Hepatocyte (in vitro differentiated cells): Measurements from ENCODE around the gene PTCH2. TPM values are rescaled to one million over a fixed set of nuclear protein-coding genes. Genes with fewer than 3 reads are reported as not detected.

Experiments used
- DNase-seq: peaks from one replicate; pipeline ENCODE4 v3.0.0-alpha.2; 2016; ENCODE audit warnings: low spot score
- H2AFZ ChIP-seq: fragments of 200-600 bp; sonication (generic); 2 replicates; pipeline ENCODE4 v1.6.0; 2016; ENCODE audit warnings: antibody characterized with exemption, mild to moderate bottlenecking
- H3K27ac ChIP-seq: fragments of 200-600 bp; sonication (generic); 2 replicates; pipeline ENCODE4 v1.5.1; 2016; ENCODE audit warnings: mild to moderate bottlenecking
- H3K27me3 ChIP-seq: fragments of 200-600 bp; sonication (generic); 2 replicates; pipeline ENCODE4 v1.6.1; 2016
- H3K36me3 ChIP-seq: fragments of 200-600 bp; sonication (generic); replicated peaks from 2 replicates; pipeline ENCODE4 v1.5.1; 2016; ENCODE audit warnings: low read depth; ENCODE audit not compliant: insufficient read depth
- H3K4me1 ChIP-seq: fragments of 200-600 bp; sonication (generic); 2 replicates; pipeline ENCODE4 v1.5.1; 2016; ENCODE audit warnings: mild to moderate bottlenecking, moderate library complexity; ENCODE audit not compliant: insufficient read depth
- H3K4me2 ChIP-seq: fragments of 200-600 bp; sonication (generic); 2 replicates; pipeline ENCODE4 v1.6.0; 2016
- H3K4me3 ChIP-seq: fragments of 200-600 bp; sonication (generic); 2 replicates; pipeline ENCODE4 v1.5.1; 2016; ENCODE audit warnings: mild to moderate bottlenecking
- H3K79me2 ChIP-seq: fragments of 200-600 bp; sonication (generic); 2 replicates; pipeline ENCODE4 v1.6.0; 2017; ENCODE audit warnings: mild to moderate bottlenecking
- H3K9me2 ChIP-seq: fragments of 200-600 bp; sonication (generic); replicated peaks from 2 replicates; pipeline ENCODE4 v1.6.0; 2017; ENCODE audit warnings: mild to moderate bottlenecking; ENCODE audit not compliant: insufficient read depth
- H3K9me3 ChIP-seq: fragments of 200-600 bp; sonication (generic); 2 replicates; pipeline ENCODE4 v1.5.1; 2016; ENCODE audit warnings: low read depth, mild to moderate bottlenecking
- H4K20me1 ChIP-seq: fragments of 200-600 bp; sonication (generic); 2 replicates; pipeline ENCODE4 v1.6.0; 2016; ENCODE audit warnings: mild to moderate bottlenecking; ENCODE audit not compliant: insufficient read depth, poor library complexity, severe bottlenecking
- CTCF ChIP-seq: fragments of 200-600 bp; sonication (generic); IDR thresholded peaks from 2 replicates; pipeline ENCODE4 v1.5.1; 2016; ENCODE audit warnings: antibody characterized with exemption, mild to moderate bottlenecking; ENCODE audit not compliant: poor library complexity
- EZH2 ChIP-seq: fragments of 200-600 bp; sonication (generic); IDR thresholded peaks from 2 replicates; pipeline ENCODE4 v1.6.1; 2016; ENCODE audit warnings: antibody characterized with exemption, mild to moderate bottlenecking, borderline replicate concordance
- EZH2phosphoT487 ChIP-seq: fragments of 200-600 bp; sonication (generic); IDR thresholded peaks from one replicate; pipeline ENCODE4 v1.6.1; 2018; ENCODE audit warnings: antibody characterized with exemption, mild to moderate bottlenecking, low read depth, moderate library complexity; ENCODE audit not compliant: unreplicated experiment, severe bottlenecking
- WGBS: methylation state at CpG from one replicate; pipeline ENCODE4 v1.1.6; 2016; ENCODE audit warnings: low lambda C conversion rate; ENCODE audit errors: missing lambda C conversion rate; 5-methylcytosine and 5-hydroxymethylcytosine counted together
- polyA plus RNA-seq: library from polyadenylated mRNA; unstranded; fragments of >200 nt; fragmentation: Nextera tagmentation; extraction: Ambion mirVana; gene quantifications from 2 replicates; pipeline ENCODE4 v1.2.1, GENCODE V29; 2016
- total RNA-seq: library from RNA; depleted of rRNA; stranded (reverse); fragments of >200 nt; gene quantifications from 2 replicates; pipeline ENCODE4 v1.2.3, GENCODE V29; 2014

Gene PTCH2
- total and polyA plus RNA-seq, 2 experiments from 2014 or later: 0.43 to 1.3 TPM

GRCh38 chr1:44853201-44853600, 10.1 kb upstream of the PTCH2 start:
- Histone ChIP-seq H3K27ac (no peak overlapping the region), H2AFZ (no peak overlapping the region), H4K20me1 (no peaks in the 10 kb centered on the region), H3K4me2 (no peak overlapping the region), H3K79me2 (no peaks in the 10 kb centered on the region), H3K9me2 (no peaks in the 10 kb centered on the region), H3K4me1 (peaks cover 3% of the 10 kb centered on the region), H3K27me3 (no peaks in the 10 kb centered on the region), H3K36me3 (no peaks in the 10 kb centered on the region), H3K9me3 (no peaks in the 10 kb centered on the region), H3K4me3 (no peak overlapping the region)
- no peak for DNase-seq
- no peak for TF ChIP-seq EZH2
- TF ChIP-seq CTCF: no peak
- TF ChIP-seq EZH2phosphoT487: no peak
- over 99% methylated on average over 6 of the region's 6 CpGs for WGBS

- Histone ChIP-seq H3K36me3 (no peaks in the 10 kb centered on the region), H3K4me1 (peaks cover 4% of the 10 kb centered on the region), H3K4me2 (no peak overlapping the region), H3K9me3 (no peaks in the 10 kb centered on the region), H3K27me3 (no peaks in the 10 kb centered on the region), H3K4me3 (no peak overlapping the region), H4K20me1 (no peaks in the 10 kb centered on the region), H3K9me2 (no peaks in the 10 kb centered on the region), H3K79me2 (no peaks in the 10 kb centered on the region), H3K27ac (no peak overlapping the region), H2AFZ (no peak overlapping the region)
- 100% methylated on average over 1 of the region's 1 CpG for WGBS
- DNase-seq: no peak
- TF ChIP-seq EZH2 (no peak), CTCF (no peak), EZH2phosphoT487 (no peak)
These were observed 8.3 kb upstream of the PTCH2 start for GRCh38 chr1:44851308-44851707.

- no peak for DNase-seq
- peaks cover 4% of the 10 kb centered on the region for H3K4me1 ChIP-seq
- 59% methylated on average over 2 of the region's 2 CpGs for WGBS
- no peaks in the 10 kb centered on the region for H3K79me2 ChIP-seq
- H3K9me2 ChIP-seq: no peaks in the 10 kb centered on the region
- H3K9me3 ChIP-seq: no peaks in the 10 kb centered on the region
- no peak overlapping the region for H3K27ac ChIP-seq
- no peaks in the 10 kb centered on the region for H3K36me3 ChIP-seq
- TF ChIP-seq EZH2: no peak
- TF ChIP-seq EZH2phosphoT487: no peak
- no peak for TF ChIP-seq CTCF
- no peak overlapping the region for H3K4me3 ChIP-seq
- no peak overlapping the region for H2AFZ ChIP-seq
- H3K4me2 ChIP-seq: no peak overlapping the region
- H3K27me3 ChIP-seq: no peaks in the 10 kb centered on the region
- no peaks in the 10 kb centered on the region for H4K20me1 ChIP-seq
These were observed 6.6 kb upstream of the PTCH2 start for GRCh38 chr1:44849575-44850132.
